ENCODE results near the gene GGCX. TPM values are rescaled to one million over a fixed set of nuclear protein-coding genes. Genes with fewer than 3 reads are reported as not detected.

GGCX gene
- total RNA-seq, 1 donor from 2014 or later = 145 TPM

GRCh38 chr2:85584354-85584856 lies 23.1 kb upstream of the GGCX start, which contains the start of gene VAMP5:
TSS of gene VAMP5 (plus strand) at chr2:85584431. CDS start at chr2:85584491, 60 bp downstream.
- no peak for TF ChIP-seq CTCF (IDR thresholded peaks at IDR 0.05; ENCODE audit: unreplicated experiment)
- H3K4me3 Mint-ChIP-seq (ENCODE audit: unreplicated experiment) = peak within 1 kb of the TSS; percentile 88
- peak; percentile 37 for DNase-seq (ENCODE audit: low spot score)
- peaks cover 12% of the 10 kb centered on the region for H3K27me3 Mint-ChIP-seq (ENCODE audit: unreplicated experiment)
- peaks cover 76% of the 10 kb centered on the region for H3K4me1 Mint-ChIP-seq (ENCODE audit: unreplicated experiment)
- H3K9me3 Mint-ChIP-seq (ENCODE audit: unreplicated experiment) = no peaks in the 10 kb centered on the region
- H3K27ac Mint-ChIP-seq (ENCODE audit: unreplicated experiment) = peak within 1 kb of the TSS; percentile 94
- peaks cover 21% of the 10 kb centered on the region for H3K36me3 Mint-ChIP-seq (ENCODE audit: low read depth, unreplicated experiment)

GRCh38 chr2:85583667-85584353 lies 22.5 kb upstream of the GGCX start:
- Mint-ChIP-seq H3K4me1 (ENCODE audit: unreplicated experiment) (peaks cover 77% of the 10 kb centered on the region), H3K4me3 (ENCODE audit: unreplicated experiment) (peak overlapping the region; percentile 88), H3K36me3 (ENCODE audit: low read depth, unreplicated experiment) (peaks cover 21% of the 10 kb centered on the region), H3K27me3 (ENCODE audit: unreplicated experiment) (peaks cover 12% of the 10 kb centered on the region), H3K27ac (ENCODE audit: unreplicated experiment) (peak overlapping the region; percentile 91), H3K9me3 (ENCODE audit: unreplicated experiment) (no peaks in the 10 kb centered on the region)
- no peak for TF ChIP-seq CTCF (IDR thresholded peaks at IDR 0.05; ENCODE audit: unreplicated experiment)
- no peak for DNase-seq (ENCODE audit: low spot score)

GRCh38 chr2:85582492-85582891 lies 21.2 kb upstream of the GGCX start:
- no peak for DNase-seq (ENCODE audit: low spot score)
- H3K4me1 Mint-ChIP-seq (ENCODE audit: unreplicated experiment) = peaks cover 78% of the 10 kb centered on the region
- H3K4me3 Mint-ChIP-seq (ENCODE audit: unreplicated experiment) = peak overlapping the region; percentile 70
- peak overlapping the region; percentile 87 for H3K27ac Mint-ChIP-seq (ENCODE audit: unreplicated experiment)
- TF ChIP-seq CTCF (IDR thresholded peaks at IDR 0.05; ENCODE audit: unreplicated experiment) = no peak
- H3K36me3 Mint-ChIP-seq (ENCODE audit: low read depth, unreplicated experiment) = peaks cover 15% of the 10 kb centered on the region
- H3K27me3 Mint-ChIP-seq (ENCODE audit: unreplicated experiment) = peaks cover 7% of the 10 kb centered on the region
- no peaks in the 10 kb centered on the region for H3K9me3 Mint-ChIP-seq (ENCODE audit: unreplicated experiment)

GRCh38 chr2:85580206-85580605 lies 18.9 kb upstream of the GGCX start:
- Mint-ChIP-seq H3K36me3 (ENCODE audit: low read depth, unreplicated experiment) (peaks cover 15% of the 10 kb centered on the region), H3K27ac (ENCODE audit: unreplicated experiment) (no peak overlapping the region), H3K27me3 (ENCODE audit: unreplicated experiment) (peaks cover 9% of the 10 kb centered on the region), H3K4me3 (ENCODE audit: unreplicated experiment) (peak overlapping the region; percentile 73), H3K9me3 (ENCODE audit: unreplicated experiment) (no peaks in the 10 kb centered on the region), H3K4me1 (ENCODE audit: unreplicated experiment) (peaks cover 68% of the 10 kb centered on the region)
- no peak for TF ChIP-seq CTCF (IDR thresholded peaks at IDR 0.05; ENCODE audit: unreplicated experiment)
- DNase-seq (ENCODE audit: low spot score) = no peak

GRCh38 chr2:85579266-85579935 lies 18.1 kb upstream of the GGCX start:
- Mint-ChIP-seq H3K27me3 (ENCODE audit: unreplicated experiment) (peaks cover 8% of the 10 kb centered on the region), H3K4me1 (ENCODE audit: unreplicated experiment) (peaks cover 63% of the 10 kb centered on the region), H3K9me3 (ENCODE audit: unreplicated experiment) (no peaks in the 10 kb centered on the region), H3K36me3 (ENCODE audit: low read depth, unreplicated experiment) (peaks cover 15% of the 10 kb centered on the region), H3K27ac (ENCODE audit: unreplicated experiment) (peak overlapping the region; percentile 83), H3K4me3 (ENCODE audit: unreplicated experiment) (peak overlapping the region; percentile 91)
- DNase-seq (ENCODE audit: low spot score) = no peak
- TF ChIP-seq CTCF (IDR thresholded peaks at IDR 0.05; ENCODE audit: unreplicated experiment) = no peak
